ENCODE data around the gene C1orf210. TPM values are rescaled to one million over a fixed set of nuclear protein-coding genes. Genes with fewer than 3 reads are reported as not detected.

Gene C1orf210
- total RNA-seq, 1 donor from 2014 or later, result 12.0 TPM

- DNase-seq (ENCODE audit: low spot score), result no peak
These were observed 11.1 kb downstream of the C1orf210 start for GRCh38 chr1:43274125-43274803.

- no peak for DNase-seq (ENCODE audit: low spot score)
These were observed 11.7 kb downstream of the C1orf210 start for GRCh38 chr1:43273708-43274107.

- DNase-seq (ENCODE audit: low spot score), result peak; percentile 38
These were observed 12.5 kb downstream of the C1orf210 start for GRCh38 chr1:43272576-43273571.

- DNase-seq (ENCODE audit: low spot score), result no peak
These were observed 13.2 kb downstream of the C1orf210 start for GRCh38 chr1:43272161-43272560.

GRCh38 chr1:43271186-43272118 lies 13.9 kb downstream of the C1orf210 start:
- peak; percentile 39 for DNase-seq (ENCODE audit: low spot score)

GRCh38 chr1:43270421-43271095 lies 14.8 kb downstream of the C1orf210 start:
- peak; percentile 85 for DNase-seq (ENCODE audit: low spot score)

GRCh38 chr1:43269627-43270375 lies 15.6 kb downstream of the C1orf210 start, which contains the start of gene TMEM125:
TMEM125 (plus strand) TSS chr1:43269983; CDS start chr1:43272723, 2,740 bp downstream.
- peak; percentile 29 for DNase-seq (ENCODE audit: low spot score)

GRCh38 chr1:43267818-43268425 lies 17.5 kb downstream of the C1orf210 start:
- DNase-seq (ENCODE audit: low spot score), result peak; percentile 18

- peak; percentile 26 for DNase-seq (ENCODE audit: low spot score)
These were observed 18.0 kb downstream of the C1orf210 start for GRCh38 chr1:43267291-43267805.

GRCh38 chr1:43266881-43267280 lies 18.5 kb downstream of the C1orf210 start:
- no peak for DNase-seq (ENCODE audit: low spot score)

- peak; percentile 9 for DNase-seq (ENCODE audit: low spot score)
These were observed 19.9 kb downstream of the C1orf210 start for GRCh38 chr1:43265431-43265830.

GRCh38 chr1:43258370-43258769 lies 27.0 kb downstream of the C1orf210 start:
- peak; percentile 13 for DNase-seq (ENCODE audit: low spot score)

GRCh38 chr1:43256675-43257570 lies 28.5 kb downstream of the C1orf210 start:
- peak; percentile 46 for DNase-seq (ENCODE audit: low spot score)

- peak; percentile 34 for DNase-seq (ENCODE audit: low spot score)
These were observed 29.8 kb downstream of the C1orf210 start for GRCh38 chr1:43255438-43256210.

- DNase-seq (ENCODE audit: low spot score), result peak; percentile 28
These were observed 31.5 kb downstream of the C1orf210 start for GRCh38 chr1:43253876-43254275.

GRCh38 chr1:43253173-43253572 lies 32.2 kb downstream of the C1orf210 start:
- peak; percentile 20 for DNase-seq (ENCODE audit: low spot score)

- DNase-seq (ENCODE audit: low spot score), result no peak
These were observed 33.2 kb downstream of the C1orf210 start for GRCh38 chr1:43252225-43252624.

- peak; percentile 18 for DNase-seq (ENCODE audit: low spot score)
These were observed 34.4 kb downstream of the C1orf210 start for GRCh38 chr1:43251024-43251423.

All from ureter (tissue), 1 donor.